ENCODE data around the gene SPNS3.

The SPNS3 gene

GRCh38 chr17:4501295-4501949, 67.7 kb downstream of the SPNS3 start:
- peaks cover 22% of the 10 kb centered on the region for H3K4me1 ChIP-seq (ENCODE audit: insufficient read depth, low read length, severe bottlenecking)
- H3F3A ChIP-seq (ENCODE audit: insufficient read depth, low read length): no peaks in the 10 kb centered on the region
- H3K9me3 ChIP-seq (ENCODE audit: low read length): no peaks in the 10 kb centered on the region
- no peaks in the 10 kb centered on the region for H4K20me1 ChIP-seq (ENCODE audit: insufficient read depth, low read length)
- TF ChIP-seq CTCF (IDR thresholded peaks at IDR 0.05; ENCODE audit: low read length) (no peak), EZH2 (IDR thresholded peaks at IDR 0.05; ENCODE audit: borderline replicate concordance, low read length) (no peak)
- H3K9ac ChIP-seq (ENCODE audit: low read length): no peak overlapping the region
- no peak overlapping the region for H2AFZ ChIP-seq (ENCODE audit: low read length)
- no peak overlapping the region for H3K4me2 ChIP-seq (ENCODE audit: low read length)
- H3K27ac ChIP-seq (ENCODE audit: low read depth, low read length, poor library complexity, severe bottlenecking): no peak overlapping the region
- H3K36me3 ChIP-seq (ENCODE audit: insufficient read depth, low read length): no peaks in the 10 kb centered on the region
- no peak overlapping the region for H3K4me3 ChIP-seq (ENCODE audit: low read depth, low read length, poor library complexity, severe bottlenecking)
- peaks cover 16% of the 10 kb centered on the region for H3K27me3 ChIP-seq (ENCODE audit: insufficient read depth, low read length)
- H3K9me2 ChIP-seq (ENCODE audit: low read depth, low read length): no peaks in the 10 kb centered on the region
- no peaks in the 10 kb centered on the region for H3K79me2 ChIP-seq (ENCODE audit: insufficient read depth, low read length)

GRCh38 chr17:4502466-4503154, 68.9 kb downstream of the SPNS3 start:
- no peak overlapping the region for H3K27ac ChIP-seq (ENCODE audit: low read depth, low read length, poor library complexity, severe bottlenecking)
- H3K4me3 ChIP-seq (ENCODE audit: low read depth, low read length, poor library complexity, severe bottlenecking): no peak overlapping the region
- TF ChIP-seq EZH2 (IDR thresholded peaks at IDR 0.05; ENCODE audit: borderline replicate concordance, low read length): no peak
- no peak for TF ChIP-seq CTCF (IDR thresholded peaks at IDR 0.05; ENCODE audit: low read length)
- no peaks in the 10 kb centered on the region for H3K36me3 ChIP-seq (ENCODE audit: insufficient read depth, low read length)
- peaks cover 12% of the 10 kb centered on the region for H3K27me3 ChIP-seq (ENCODE audit: insufficient read depth, low read length)
- no peaks in the 10 kb centered on the region for H4K20me1 ChIP-seq (ENCODE audit: insufficient read depth, low read length)
- H3K4me1 ChIP-seq (ENCODE audit: insufficient read depth, low read length, severe bottlenecking): peaks cover 18% of the 10 kb centered on the region
- H3K79me2 ChIP-seq (ENCODE audit: insufficient read depth, low read length): no peaks in the 10 kb centered on the region
- H3K9me3 ChIP-seq (ENCODE audit: low read length): no peaks in the 10 kb centered on the region
- H3K9ac ChIP-seq (ENCODE audit: low read length): no peak overlapping the region
- no peak overlapping the region for H3K4me2 ChIP-seq (ENCODE audit: low read length)
- no peak overlapping the region for H2AFZ ChIP-seq (ENCODE audit: low read length)
- no peaks in the 10 kb centered on the region for H3F3A ChIP-seq (ENCODE audit: insufficient read depth, low read length)
- H3K9me2 ChIP-seq (ENCODE audit: low read depth, low read length): no peaks in the 10 kb centered on the region

- no peak overlapping the region for H3K27ac ChIP-seq (ENCODE audit: low read depth, low read length, poor library complexity, severe bottlenecking)
- H4K20me1 ChIP-seq (ENCODE audit: insufficient read depth, low read length): no peaks in the 10 kb centered on the region
- no peaks in the 10 kb centered on the region for H3K36me3 ChIP-seq (ENCODE audit: insufficient read depth, low read length)
- H3K4me2 ChIP-seq (ENCODE audit: low read length): no peak overlapping the region
- no peaks in the 10 kb centered on the region for H3F3A ChIP-seq (ENCODE audit: insufficient read depth, low read length)
- TF ChIP-seq EZH2 (IDR thresholded peaks at IDR 0.05; ENCODE audit: borderline replicate concordance, low read length) (no peak), CTCF (IDR thresholded peaks at IDR 0.05; ENCODE audit: low read length) (no peak)
- no peaks in the 10 kb centered on the region for H3K79me2 ChIP-seq (ENCODE audit: insufficient read depth, low read length)
- H3K4me1 ChIP-seq (ENCODE audit: insufficient read depth, low read length, severe bottlenecking): peaks cover 10% of the 10 kb centered on the region
- no peaks in the 10 kb centered on the region for H3K9me3 ChIP-seq (ENCODE audit: low read length)
- H2AFZ ChIP-seq (ENCODE audit: low read length): no peak overlapping the region
- H3K9ac ChIP-seq (ENCODE audit: low read length): no peak overlapping the region
- no peak overlapping the region for H3K4me3 ChIP-seq (ENCODE audit: low read depth, low read length, poor library complexity, severe bottlenecking)
- peaks cover 6% of the 10 kb centered on the region; the same call in 1 of the 2 replicates for H3K27me3 ChIP-seq (ENCODE audit: insufficient read depth, low read length)
- no peaks in the 10 kb centered on the region for H3K9me2 ChIP-seq (ENCODE audit: low read depth, low read length)
Observed at GRCh38 chr17:4503283-4504025, 69.7 kb downstream of the SPNS3 start.

Data from OCI-LY1 (cell line).